ENCODE data around the gene ZNF264. TPM values are rescaled to one million over a fixed set of nuclear protein-coding genes. Genes with fewer than 3 reads are reported as not detected.
A peak's percentile ranks its signal among the peaks of the same experiment; 100 is the strongest.

The ZNF264 gene
- 10 to 100 TPM; 40.5 to 40.7 TPM for total RNA-seq
- polyA plus RNA-seq (2013, experiment 1 of 2) = 18.3 TPM
- 17.5 TPM for polyA plus RNA-seq (2013, experiment 2 of 2)
- total RNA-seq = 19.0 to 212 (median 93.4) reads per million in 172 experiments

DNA sequence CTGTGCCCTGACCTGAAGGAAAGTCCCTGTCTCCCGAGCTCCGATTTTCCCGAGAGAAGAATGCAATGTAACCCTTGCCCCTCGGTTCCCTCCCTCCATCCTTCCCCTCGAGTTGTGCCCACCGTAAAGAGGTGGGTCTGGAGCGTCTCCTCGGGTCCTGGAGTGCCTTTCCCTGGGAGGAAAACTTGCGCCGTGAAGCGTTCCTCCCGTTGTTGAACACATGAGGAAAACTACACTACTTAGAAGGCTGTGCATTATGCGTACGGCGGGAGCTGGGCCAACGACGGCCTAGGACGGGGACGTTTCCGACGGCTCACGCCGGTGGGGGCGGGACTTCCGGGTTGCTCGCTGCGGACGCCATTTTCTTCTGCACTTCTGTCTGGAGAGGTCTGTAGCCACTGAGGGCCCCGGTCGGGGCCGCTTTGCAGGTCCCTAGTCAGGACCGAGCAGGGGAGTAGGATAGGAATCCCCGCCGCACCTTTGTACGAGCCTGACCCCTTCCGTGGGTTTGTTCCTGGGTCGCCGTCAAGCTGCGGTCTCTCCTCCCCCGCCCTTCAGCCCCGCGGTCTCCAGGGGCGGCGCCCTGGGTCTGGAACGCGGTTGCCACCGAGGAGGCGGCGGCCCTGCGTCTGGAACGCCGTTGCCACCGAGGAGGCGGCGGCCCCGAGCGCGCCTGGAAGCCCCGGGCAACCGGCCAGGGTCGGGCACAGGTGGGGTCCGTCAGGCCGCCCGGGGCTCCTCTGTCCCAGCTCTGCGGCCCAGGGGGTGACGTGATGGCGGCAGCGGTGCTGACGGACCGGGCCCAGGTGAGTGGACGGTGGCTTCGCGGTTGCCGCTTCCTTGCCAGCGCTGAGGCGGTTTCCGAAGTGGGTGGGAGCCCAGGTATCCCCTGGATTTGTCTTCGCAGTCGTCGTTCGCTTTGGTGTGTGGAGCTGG is at the start of gene ZNF264:
ZNF264 (plus strand) TSS at position 360 of the 936 bp plus-strand sequence; CDS start at position 774, 414 bp downstream.
- peaks cover 22 to 37% of the 10 kb centered on the region in 2 experiments for H3K9me3 ChIP-seq (ENCODE audit: control insufficient read depth in 1 of 2, insufficient read depth in 1 of 2, low read length in 2 of 2)
- TF ChIP-seq, protein P1, sequence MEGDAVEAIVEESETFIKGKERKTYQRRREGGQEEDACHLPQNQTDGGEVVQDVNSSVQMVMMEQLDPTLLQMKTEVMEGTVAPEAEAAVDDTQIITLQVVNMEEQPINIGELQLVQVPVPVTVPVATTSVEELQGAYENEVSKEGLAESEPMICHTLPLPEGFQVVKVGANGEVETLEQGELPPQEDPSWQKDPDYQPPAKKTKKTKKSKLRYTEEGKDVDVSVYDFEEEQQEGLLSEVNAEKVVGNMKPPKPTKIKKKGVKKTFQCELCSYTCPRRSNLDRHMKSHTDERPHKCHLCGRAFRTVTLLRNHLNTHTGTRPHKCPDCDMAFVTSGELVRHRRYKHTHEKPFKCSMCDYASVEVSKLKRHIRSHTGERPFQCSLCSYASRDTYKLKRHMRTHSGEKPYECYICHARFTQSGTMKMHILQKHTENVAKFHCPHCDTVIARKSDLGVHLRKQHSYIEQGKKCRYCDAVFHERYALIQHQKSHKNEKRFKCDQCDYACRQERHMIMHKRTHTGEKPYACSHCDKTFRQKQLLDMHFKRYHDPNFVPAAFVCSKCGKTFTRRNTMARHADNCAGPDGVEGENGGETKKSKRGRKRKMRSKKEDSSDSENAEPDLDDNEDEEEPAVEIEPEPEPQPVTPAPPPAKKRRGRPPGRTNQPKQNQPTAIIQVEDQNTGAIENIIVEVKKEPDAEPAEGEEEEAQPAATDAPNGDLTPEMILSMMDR (IDR thresholded peaks at IDR 0.05) = no peak
- Mint-ChIP-seq H3K36me3 (ENCODE audit: low read depth) (peaks cover 70% of the 10 kb centered on the region), H3K9me3 (peaks cover 22% of the 10 kb centered on the region), H3K27me3 (peaks cover 13% of the 10 kb centered on the region), H3K4me3 (peak within 1 kb of the TSS; percentile 97), H3K27ac (peak within 1 kb of the TSS; percentile 98), H3K4me1 (ENCODE audit: low read depth) (peaks cover 41% of the 10 kb centered on the region)
- ATAC-seq (ENCODE audit: poor library complexity) (peak; percentile 93), DNase-seq (peak; percentile 84 to 93 (median 87))
- POLR2A ChIA-PET = interaction anchor here (0.5 to 1.9 kb wide), 14 partner anchors 9 to 1113 kb away, joined by 3 to 6 read pairs (median 4); partner anchors contain the start of genes ERVK3-1, ZNF274, ZNF304 and ZNF419
- H3K27ac ChIP-seq (ENCODE audit: low read depth in 1 of 2, low read length in 2 of 2) = peak within 1 kb of the TSS; percentile 70 to 89
- CTCF ChIA-PET = no interaction called here
- H3K4me1 ChIP-seq (ENCODE audit: insufficient read depth, low read length) = peaks cover 27% of the 10 kb centered on the region
- intact Hi-C loops (cut with DNase I, micrococcal nuclease) = loop anchor here (1.0 to 2.0 kb wide), 2 partner anchors 49 kb away; partner anchors contain the start of gene ZNF805 (in 2 of the 2)
- H3K27me3 ChIP-seq (ENCODE audit: control insufficient read depth in 1 of 2, insufficient read depth in 2 of 2, low read length in 2 of 2) = peaks cover 0 to 4% of the 10 kb centered on the region in 2 experiments
- H3K4me3 ChIP-seq (ENCODE audit: low read length) = peak within 1 kb of the TSS; percentile 91
- H3K36me3 ChIP-seq (ENCODE audit: insufficient read depth, low read length) = peaks cover 34% of the 10 kb centered on the region

DNA sequence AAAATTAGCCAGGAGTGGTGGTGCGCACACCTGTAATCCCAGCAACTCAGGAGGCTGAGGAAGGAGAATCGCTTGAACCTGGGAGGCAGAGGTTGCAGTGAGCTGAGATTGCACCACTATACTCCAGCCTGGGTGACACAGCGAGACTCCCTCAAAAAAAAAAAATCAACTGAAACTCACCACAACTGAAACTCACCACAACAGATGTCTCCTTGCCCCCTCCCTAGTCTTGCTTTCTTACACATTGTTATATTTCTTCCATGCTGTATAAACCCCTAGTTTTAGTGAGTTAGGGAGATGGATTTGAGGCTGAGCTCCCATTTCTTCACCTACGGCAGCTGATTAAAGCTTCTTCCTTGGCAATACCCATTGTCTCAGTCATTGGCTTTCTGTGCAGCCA is 49.6 kb upstream of the ZNF264 start:
- ATAC-seq (ENCODE audit: poor library complexity) (no peak), DNase-seq (no peak)
- Histone ChIP-seq H3K9me3 (ENCODE audit: control insufficient read depth in 1 of 2, insufficient read depth in 1 of 2, low read length in 2 of 2) (peaks cover 6 to 61% of the 10 kb centered on the region in 2 experiments), H3K27ac (ENCODE audit: low read depth in 1 of 2, low read length in 2 of 2) (no peak overlapping the region), H3K36me3 (ENCODE audit: insufficient read depth, low read length) (no peaks in the 10 kb centered on the region), H3K27me3 (ENCODE audit: control insufficient read depth in 1 of 2, insufficient read depth in 2 of 2, low read length in 2 of 2) (no peaks in the 10 kb centered on the region), H3K4me3 (ENCODE audit: low read length) (no peak overlapping the region), H3K4me1 (ENCODE audit: insufficient read depth, low read length) (no peaks in the 10 kb centered on the region)
- no peak overlapping the region for H3K27ac Mint-ChIP-seq
- H3K9me3 Mint-ChIP-seq = peaks cover 17% of the 10 kb centered on the region
- ChIA-PET POLR2A (no interaction called here), CTCF (interaction anchor here (0.5 kb wide), 1 partner anchor 44 kb away, joined by 3 read pairs; no protein-coding TSS in a partner anchor)
- no peaks in the 10 kb centered on the region for H3K4me1 Mint-ChIP-seq (ENCODE audit: low read depth)
- peaks cover 5% of the 10 kb centered on the region for H3K36me3 Mint-ChIP-seq (ENCODE audit: low read depth)
- H3K27me3 Mint-ChIP-seq = no peaks in the 10 kb centered on the region
- intact Hi-C loops (cut with DNase I, micrococcal nuclease) = no loop called here
- H3K4me3 Mint-ChIP-seq = no peak overlapping the region
- TF ChIP-seq, protein P1 (IDR thresholded peaks at IDR 0.05) = no peak

DNA sequence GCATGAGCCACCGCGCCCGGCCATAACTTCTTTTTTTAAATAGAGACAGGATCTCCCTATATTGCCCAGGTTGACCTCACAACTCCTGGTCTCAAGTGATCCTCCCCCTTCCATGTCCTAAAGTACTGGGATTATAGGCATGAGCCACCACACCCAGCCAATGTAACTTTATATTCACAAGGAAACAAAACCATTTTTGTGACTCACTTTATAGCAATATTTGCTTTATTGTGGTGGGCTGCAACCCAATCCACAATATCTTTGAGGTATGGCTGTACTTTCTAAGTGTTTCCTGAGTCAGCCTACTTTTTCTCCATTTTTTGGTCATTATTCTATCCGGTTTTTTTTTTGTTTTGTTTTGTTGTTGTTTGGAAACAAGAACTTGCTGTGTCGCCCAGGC is 38.4 kb upstream of the ZNF264 start:
- peaks cover 9% of the 10 kb centered on the region for H3K36me3 Mint-ChIP-seq (ENCODE audit: low read depth)
- H3K27ac ChIP-seq (ENCODE audit: low read depth in 1 of 2, low read length in 2 of 2) = no peak overlapping the region
- ChIA-PET CTCF (no interaction called here), POLR2A (no interaction called here)
- peaks cover 18 to 48% of the 10 kb centered on the region in 2 experiments for H3K9me3 ChIP-seq (ENCODE audit: control insufficient read depth in 1 of 2, insufficient read depth in 1 of 2, low read length in 2 of 2)
- no peaks in the 10 kb centered on the region for H3K36me3 ChIP-seq (ENCODE audit: insufficient read depth, low read length)
- TF ChIP-seq, protein P1 (IDR thresholded peaks at IDR 0.05) = no peak
- no peak overlapping the region for H3K4me3 ChIP-seq (ENCODE audit: low read length)
- H3K27me3 ChIP-seq (ENCODE audit: control insufficient read depth in 1 of 2, insufficient read depth in 2 of 2, low read length in 2 of 2) = no peaks in the 10 kb centered on the region
- DNase-seq (no peak), ATAC-seq (ENCODE audit: poor library complexity) (no peak)
- peaks cover 4% of the 10 kb centered on the region for H3K27me3 Mint-ChIP-seq
- no peak overlapping the region for H3K4me3 Mint-ChIP-seq
- no peaks in the 10 kb centered on the region for H3K4me1 ChIP-seq (ENCODE audit: insufficient read depth, low read length)
- intact Hi-C loops (cut with DNase I, micrococcal nuclease) = no loop called here
- no peaks in the 10 kb centered on the region for H3K4me1 Mint-ChIP-seq (ENCODE audit: low read depth)
- no peak overlapping the region for H3K27ac Mint-ChIP-seq
- H3K9me3 Mint-ChIP-seq = peaks cover 13% of the 10 kb centered on the region
